ENCODE results near the gene ZNF536.

The ZNF536 gene

GRCh38 chr19:30355586-30355985 lies 16.6 kb upstream of the ZNF536 start:
- no peak overlapping the region for H3K27ac Mint-ChIP-seq
- no peaks in the 10 kb centered on the region for H3K9me3 Mint-ChIP-seq
- no peak overlapping the region for H3K4me3 Mint-ChIP-seq
- H3K36me3 Mint-ChIP-seq = no peaks in the 10 kb centered on the region
- H3K4me1 Mint-ChIP-seq = no peaks in the 10 kb centered on the region
- H3K27me3 Mint-ChIP-seq = peaks cover 6% of the 10 kb centered on the region

DNA sequence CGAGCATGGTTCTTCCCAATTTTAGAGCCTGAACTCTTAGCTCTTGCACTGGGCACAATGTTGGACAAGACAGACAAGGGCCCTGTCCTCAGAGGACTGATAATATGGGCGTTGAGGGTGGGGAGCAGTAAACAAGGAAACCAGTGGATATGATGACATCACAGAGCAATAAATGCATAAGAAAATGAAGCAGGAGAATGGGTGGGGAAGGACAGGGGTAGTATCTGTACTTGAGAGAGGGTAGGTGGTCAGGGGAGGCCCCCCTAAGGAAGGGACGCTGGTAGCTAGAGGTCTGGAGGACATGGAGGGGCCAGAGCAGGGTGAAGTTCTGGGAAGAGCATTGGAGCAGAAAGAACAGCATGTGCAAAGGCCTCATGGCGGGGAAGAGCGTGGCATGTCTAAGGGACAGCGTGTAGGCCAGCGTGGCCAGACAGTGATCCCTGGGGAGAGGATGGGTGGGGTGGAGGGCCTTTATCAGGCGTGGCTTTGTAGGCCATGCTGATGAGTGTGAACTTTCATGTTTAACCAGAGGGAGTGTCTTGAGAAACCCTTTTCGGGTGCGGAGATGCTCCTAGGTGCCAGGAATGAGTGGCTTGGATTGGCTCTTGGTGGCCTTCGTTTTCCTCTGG lies 15.1 kb upstream of the ZNF536 start:
- Mint-ChIP-seq H3K27me3 (peaks cover 12% of the 10 kb centered on the region), H3K4me3 (no peak overlapping the region), H3K36me3 (no peaks in the 10 kb centered on the region)

GRCh38 chr19:30357580-30357954 lies 14.6 kb upstream of the ZNF536 start:
- Mint-ChIP-seq H3K27me3 (peaks cover 12% of the 10 kb centered on the region), H3K4me3 (no peak overlapping the region), H3K27ac (no peak overlapping the region), H3K4me1 (no peaks in the 10 kb centered on the region), H3K9me3 (no peaks in the 10 kb centered on the region), H3K36me3 (no peaks in the 10 kb centered on the region)

More for the DNA sequence above, 15.1 kb upstream of the ZNF536 start:
- H3K9me3 Mint-ChIP-seq = no peaks in the 10 kb centered on the region
- no peak overlapping the region for H3K27ac Mint-ChIP-seq
- no peaks in the 10 kb centered on the region for H3K4me1 Mint-ChIP-seq

DNA sequence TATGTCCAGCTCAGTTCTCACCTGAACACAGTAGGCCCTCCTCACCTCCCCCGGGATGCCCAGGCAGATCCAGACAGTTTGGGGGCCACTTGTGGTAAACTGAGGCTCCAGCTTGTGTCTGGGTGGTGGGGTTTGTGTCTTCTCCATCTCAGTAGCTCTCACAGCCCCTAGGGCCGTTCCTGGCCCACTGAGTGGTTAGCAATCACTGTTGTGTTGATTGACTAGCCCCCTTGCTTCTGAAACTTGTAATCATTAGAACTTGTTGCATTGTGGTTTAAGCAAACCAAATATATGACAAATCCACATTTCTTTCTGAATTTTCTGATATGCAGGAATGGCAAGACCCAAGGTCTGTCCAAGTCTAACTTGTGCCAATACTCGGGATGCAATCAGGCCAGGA lies 13.9 kb upstream of the ZNF536 start:
- Mint-ChIP-seq H3K9me3 (no peaks in the 10 kb centered on the region), H3K27ac (no peak overlapping the region), H3K4me3 (no peak overlapping the region), H3K27me3 (peaks cover 9% of the 10 kb centered on the region), H3K36me3 (no peaks in the 10 kb centered on the region), H3K4me1 (no peaks in the 10 kb centered on the region)

GRCh38 chr19:30358821-30359580 lies 13.2 kb upstream of the ZNF536 start:
- H3K4me1 Mint-ChIP-seq = no peaks in the 10 kb centered on the region
- H3K27ac Mint-ChIP-seq = no peak overlapping the region
- H3K9me3 Mint-ChIP-seq = no peaks in the 10 kb centered on the region
- peaks cover 9% of the 10 kb centered on the region for H3K27me3 Mint-ChIP-seq
- no peak overlapping the region for H3K4me3 Mint-ChIP-seq
- H3K36me3 Mint-ChIP-seq = no peaks in the 10 kb centered on the region

- H3K9me3 Mint-ChIP-seq = no peaks in the 10 kb centered on the region
- H3K27me3 Mint-ChIP-seq = peaks cover 8% of the 10 kb centered on the region
- H3K36me3 Mint-ChIP-seq = no peaks in the 10 kb centered on the region
- no peaks in the 10 kb centered on the region for H3K4me1 Mint-ChIP-seq
- H3K27ac Mint-ChIP-seq = no peak overlapping the region
- no peak overlapping the region for H3K4me3 Mint-ChIP-seq
These were observed 12.2 kb upstream of the ZNF536 start for GRCh38 chr19:30359936-30360335.

DNA sequence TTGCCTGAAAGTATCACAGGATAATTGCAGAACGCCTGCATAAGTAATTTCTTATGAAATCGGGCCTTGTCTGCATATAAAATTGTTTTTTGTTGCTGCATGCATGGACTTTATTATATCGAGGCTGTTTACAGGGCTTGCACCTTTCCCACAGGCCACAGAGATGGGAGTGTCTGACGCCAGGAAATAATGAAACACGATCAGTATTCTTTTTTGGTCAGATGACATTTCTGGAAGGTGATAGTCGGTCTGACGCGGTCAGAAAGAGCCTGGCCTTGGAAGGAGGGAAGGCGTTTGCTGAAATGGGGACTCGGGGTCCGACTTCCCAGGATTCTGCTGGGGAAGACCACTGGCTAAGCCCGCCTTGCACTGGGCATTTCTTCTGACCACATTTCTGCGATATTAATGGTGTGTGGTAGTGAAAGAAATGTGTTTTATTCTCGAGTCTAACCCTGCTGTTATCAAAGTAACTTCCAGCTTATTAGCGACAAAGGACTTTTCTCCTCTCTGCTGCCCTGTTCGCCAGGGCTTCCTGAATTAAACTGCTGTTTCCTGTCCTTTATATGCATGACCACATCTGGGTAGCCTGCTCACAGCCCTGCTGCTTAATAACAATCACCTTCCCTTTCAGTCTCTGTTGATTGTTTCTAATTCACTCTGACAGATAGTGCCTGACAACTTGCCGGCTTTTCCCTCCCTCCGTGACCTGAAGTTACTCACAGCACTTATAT lies 11.6 kb upstream of the ZNF536 start:
- Mint-ChIP-seq H3K4me3 (no peak overlapping the region), H3K27me3 (peaks cover 8% of the 10 kb centered on the region), H3K27ac (no peak overlapping the region), H3K9me3 (no peaks in the 10 kb centered on the region), H3K4me1 (no peaks in the 10 kb centered on the region), H3K36me3 (no peaks in the 10 kb centered on the region)

- peaks cover 8% of the 10 kb centered on the region for H3K27me3 Mint-ChIP-seq
- no peaks in the 10 kb centered on the region for H3K36me3 Mint-ChIP-seq
- no peak overlapping the region for H3K27ac Mint-ChIP-seq
- H3K4me1 Mint-ChIP-seq = no peaks in the 10 kb centered on the region
- no peaks in the 10 kb centered on the region for H3K9me3 Mint-ChIP-seq
- H3K4me3 Mint-ChIP-seq = no peak overlapping the region
These were observed 11.1 kb upstream of the ZNF536 start for GRCh38 chr19:30361107-30361447.

DNA sequence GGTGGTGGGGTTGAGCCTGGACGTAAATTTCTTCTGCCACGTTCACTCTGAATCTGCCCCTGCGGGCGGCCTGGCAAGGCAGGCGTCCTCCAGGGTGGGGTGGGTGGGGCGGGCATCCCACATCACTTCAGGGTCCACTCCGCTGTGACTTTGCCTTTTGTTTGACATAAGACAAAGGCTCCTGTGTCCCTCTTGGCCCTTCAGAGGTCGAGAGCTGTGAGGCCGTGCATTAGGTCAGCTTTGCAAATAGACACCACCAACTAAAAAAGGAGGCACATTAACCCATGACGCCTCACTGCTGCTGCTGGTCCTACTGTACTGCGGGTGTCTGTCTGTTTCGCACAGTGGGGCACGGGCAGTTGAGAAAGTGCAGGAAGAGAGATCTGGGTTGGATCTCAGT lies 10.5 kb upstream of the ZNF536 start:
- Mint-ChIP-seq H3K27me3 (peaks cover 8% of the 10 kb centered on the region), H3K36me3 (no peaks in the 10 kb centered on the region), H3K9me3 (no peaks in the 10 kb centered on the region), H3K4me1 (no peaks in the 10 kb centered on the region), H3K4me3 (no peak overlapping the region), H3K27ac (no peak overlapping the region)

GRCh38 chr19:30362156-30362754 lies 9.9 kb upstream of the ZNF536 start:
- no peaks in the 10 kb centered on the region for H3K36me3 Mint-ChIP-seq
- no peaks in the 10 kb centered on the region for H3K4me1 Mint-ChIP-seq
- H3K9me3 Mint-ChIP-seq = no peaks in the 10 kb centered on the region
- H3K4me3 Mint-ChIP-seq = no peak overlapping the region
- no peak overlapping the region for H3K27ac Mint-ChIP-seq
- peaks cover 8% of the 10 kb centered on the region for H3K27me3 Mint-ChIP-seq

- H3K4me3 Mint-ChIP-seq = no peak overlapping the region
- H3K9me3 Mint-ChIP-seq = no peaks in the 10 kb centered on the region
- H3K27ac Mint-ChIP-seq = no peak overlapping the region
- no peaks in the 10 kb centered on the region for H3K4me1 Mint-ChIP-seq
- no peaks in the 10 kb centered on the region for H3K36me3 Mint-ChIP-seq
- H3K27me3 Mint-ChIP-seq = peaks cover 8% of the 10 kb centered on the region
These were observed 9.1 kb upstream of the ZNF536 start for GRCh38 chr19:30363073-30363472.

DNA sequence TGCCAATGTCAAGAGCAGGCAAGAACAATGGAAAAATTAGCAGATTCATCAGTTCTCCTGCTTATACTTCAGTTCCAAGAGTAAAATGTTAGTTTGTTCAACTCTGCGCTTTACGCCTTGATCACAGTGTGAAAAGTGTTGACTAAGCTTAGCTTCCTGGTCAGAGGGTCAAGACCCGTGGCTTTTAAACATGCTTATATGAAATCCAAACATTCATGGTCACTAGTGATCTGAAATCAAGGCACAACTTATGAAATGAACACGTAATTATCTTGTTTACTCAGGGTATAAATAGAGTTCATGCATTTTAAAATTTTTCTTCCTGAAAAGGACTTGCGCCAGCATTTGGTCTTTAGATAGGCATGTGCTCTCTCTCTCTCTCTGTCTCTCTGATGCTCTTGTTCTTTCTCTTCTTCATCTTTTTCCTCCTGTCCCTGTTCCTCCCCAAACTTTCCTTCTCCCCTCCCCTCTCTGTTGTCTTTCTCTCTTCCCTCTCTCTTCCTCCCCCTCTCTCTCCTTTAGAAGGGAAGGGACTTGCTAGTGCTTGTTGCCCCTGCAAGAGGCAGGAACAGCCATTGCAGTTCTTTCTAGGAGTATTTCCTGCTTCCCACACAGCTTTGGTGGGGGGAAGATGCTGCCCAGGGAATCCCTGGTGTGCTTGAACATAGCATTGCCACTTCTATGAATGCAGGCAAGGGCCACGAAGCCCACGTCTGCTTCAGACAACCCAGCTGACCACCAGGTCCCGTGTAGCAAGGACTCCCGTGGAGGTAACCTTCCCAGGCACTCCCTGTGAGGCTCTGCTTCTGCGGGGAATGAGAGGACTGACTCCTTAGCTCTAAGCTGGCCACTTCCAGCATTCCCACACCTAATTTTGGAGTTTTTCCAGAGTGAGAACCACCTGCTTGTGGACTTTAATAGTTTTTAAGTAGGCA lies 7.1 kb upstream of the ZNF536 start:
- H3K4me1 Mint-ChIP-seq = no peaks in the 10 kb centered on the region
- H3K9me3 Mint-ChIP-seq = no peaks in the 10 kb centered on the region
- H3K4me3 Mint-ChIP-seq = no peak overlapping the region
- H3K36me3 Mint-ChIP-seq = no peaks in the 10 kb centered on the region
- no peak overlapping the region for H3K27ac Mint-ChIP-seq
- peaks cover 8% of the 10 kb centered on the region for H3K27me3 Mint-ChIP-seq

DNA sequence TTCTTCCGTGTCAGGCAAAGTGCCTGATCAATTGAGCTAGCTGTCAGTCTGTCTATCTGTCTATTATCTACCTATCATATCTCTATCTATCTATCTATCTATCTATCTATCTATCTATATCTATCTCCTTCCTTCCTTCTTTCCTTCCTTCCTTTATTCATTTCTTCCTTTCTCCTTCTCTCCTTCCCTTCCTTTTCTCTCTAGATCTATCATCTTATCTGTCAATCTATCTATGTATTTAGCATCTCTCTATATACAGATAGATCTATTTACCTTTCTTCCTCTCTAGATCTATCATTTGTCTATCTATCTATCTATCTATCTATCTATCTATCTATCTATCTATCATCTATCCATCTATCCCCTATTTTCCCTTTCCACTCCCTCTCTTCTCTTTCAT lies 5.9 kb upstream of the ZNF536 start:
- Mint-ChIP-seq H3K36me3 (no peaks in the 10 kb centered on the region), H3K27me3 (peaks cover 1% of the 10 kb centered on the region), H3K27ac (no peak overlapping the region), H3K4me3 (no peak overlapping the region), H3K4me1 (no peaks in the 10 kb centered on the region), H3K9me3 (no peaks in the 10 kb centered on the region)

DNA sequence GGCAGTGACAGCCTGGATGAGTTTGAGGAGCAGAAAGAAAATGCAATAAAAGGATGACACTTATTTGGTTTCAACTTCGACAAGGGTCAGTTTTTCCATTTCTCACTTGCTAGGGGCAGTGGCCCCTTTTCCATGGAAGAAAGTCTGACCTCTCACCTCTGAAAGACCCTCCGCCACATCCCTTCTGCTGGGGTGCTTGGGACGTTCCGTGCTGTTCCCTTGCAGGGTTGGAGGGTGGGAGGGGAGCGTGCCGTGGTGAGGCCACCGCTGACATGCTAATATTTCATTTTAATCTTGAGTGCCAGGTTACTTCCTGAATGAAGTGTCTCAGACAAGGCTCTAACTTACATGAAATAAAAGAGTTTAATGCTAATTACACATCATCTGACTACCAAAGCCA lies 5.2 kb upstream of the ZNF536 start:
- no peaks in the 10 kb centered on the region for H3K9me3 Mint-ChIP-seq
- peaks cover 3% of the 10 kb centered on the region for H3K27me3 Mint-ChIP-seq
- H3K36me3 Mint-ChIP-seq = no peaks in the 10 kb centered on the region
- H3K4me3 Mint-ChIP-seq = no peak overlapping the region
- no peak overlapping the region for H3K27ac Mint-ChIP-seq
- no peaks in the 10 kb centered on the region for H3K4me1 Mint-ChIP-seq

- Mint-ChIP-seq H3K36me3 (no peaks in the 10 kb centered on the region), H3K4me3 (no peak overlapping the region), H3K9me3 (no peaks in the 10 kb centered on the region), H3K4me1 (no peaks in the 10 kb centered on the region), H3K27me3 (peaks cover 3% of the 10 kb centered on the region), H3K27ac (no peak overlapping the region)
These were observed 4.8 kb upstream of the ZNF536 start for GRCh38 chr19:30367421-30367820.
